Neural progenitor cell (in vitro differentiated cells): ENCODE results near the gene SIPA1L2.
A peak's percentile ranks its signal among the peaks of the same experiment; 100 is the strongest.

ENCODE experiments used
- EZH2 ChIP-seq: fragments of 200-600 bp; sonication (generic); IDR thresholded peaks from 2 replicates; pipeline ENCODE4 v1.6.1; 2017; ENCODE audit warnings: antibody characterized with exemption, mild to moderate bottlenecking, moderate library complexity
- TF ChIP-seq, protein P1 (sequence below): fragments of 200-600 bp; sonication (generic); IDR thresholded peaks from 2 replicates; pipeline ENCODE4 v1.5.1; 2017; ENCODE audit warnings: antibody characterized with exemption, mild to moderate bottlenecking

DNA sequence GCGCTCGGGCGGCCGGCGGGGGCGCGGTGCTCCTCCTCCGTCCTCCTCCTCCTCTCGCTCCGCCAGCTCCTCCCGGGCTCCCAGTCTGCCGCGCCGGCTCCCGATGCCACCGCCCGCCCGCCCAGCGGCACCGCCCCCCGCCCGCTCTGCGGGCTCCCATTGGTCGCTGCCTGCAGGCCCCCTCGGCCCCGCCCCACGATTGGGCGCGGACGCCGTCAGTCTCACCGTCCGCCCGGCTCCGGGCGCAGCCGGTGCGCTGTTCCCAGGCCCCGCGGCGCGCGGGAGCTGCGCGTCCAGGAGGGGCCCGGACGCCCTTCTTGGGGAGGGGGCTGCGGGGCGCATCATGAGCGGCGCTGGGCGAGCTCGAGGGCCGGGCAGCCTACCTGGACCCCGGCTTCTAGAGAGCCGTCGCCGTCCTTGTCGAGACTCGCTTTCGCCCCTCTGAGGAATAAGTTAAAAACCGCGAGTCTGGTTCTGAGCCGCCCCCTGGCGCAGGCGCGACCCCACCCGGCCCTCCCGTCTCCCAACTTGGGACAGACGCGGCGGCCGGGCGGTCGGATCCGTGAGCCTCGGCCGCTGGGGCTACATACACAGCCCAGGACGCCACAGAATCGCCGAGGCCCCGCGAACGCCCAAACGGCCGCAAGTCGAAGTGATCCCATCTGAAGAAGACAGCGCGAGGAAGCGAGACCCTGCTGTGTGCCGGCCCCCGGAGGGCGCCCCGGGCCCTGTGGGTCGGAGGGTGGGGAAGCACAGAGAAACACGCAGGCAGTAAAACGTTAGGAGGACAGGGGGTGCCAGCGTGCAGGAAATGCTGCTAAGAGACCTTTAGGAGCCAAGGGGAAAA, at the start of gene SIPA1L2:
- TF ChIP-seq, protein P1, sequence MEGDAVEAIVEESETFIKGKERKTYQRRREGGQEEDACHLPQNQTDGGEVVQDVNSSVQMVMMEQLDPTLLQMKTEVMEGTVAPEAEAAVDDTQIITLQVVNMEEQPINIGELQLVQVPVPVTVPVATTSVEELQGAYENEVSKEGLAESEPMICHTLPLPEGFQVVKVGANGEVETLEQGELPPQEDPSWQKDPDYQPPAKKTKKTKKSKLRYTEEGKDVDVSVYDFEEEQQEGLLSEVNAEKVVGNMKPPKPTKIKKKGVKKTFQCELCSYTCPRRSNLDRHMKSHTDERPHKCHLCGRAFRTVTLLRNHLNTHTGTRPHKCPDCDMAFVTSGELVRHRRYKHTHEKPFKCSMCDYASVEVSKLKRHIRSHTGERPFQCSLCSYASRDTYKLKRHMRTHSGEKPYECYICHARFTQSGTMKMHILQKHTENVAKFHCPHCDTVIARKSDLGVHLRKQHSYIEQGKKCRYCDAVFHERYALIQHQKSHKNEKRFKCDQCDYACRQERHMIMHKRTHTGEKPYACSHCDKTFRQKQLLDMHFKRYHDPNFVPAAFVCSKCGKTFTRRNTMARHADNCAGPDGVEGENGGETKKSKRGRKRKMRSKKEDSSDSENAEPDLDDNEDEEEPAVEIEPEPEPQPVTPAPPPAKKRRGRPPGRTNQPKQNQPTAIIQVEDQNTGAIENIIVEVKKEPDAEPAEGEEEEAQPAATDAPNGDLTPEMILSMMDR: peak; percentile 64
- TF ChIP-seq EZH2: no peak
